PC-9 (cell line): ENCODE results near the gene SUPV3L1.

ENCODE experiments used
- EZH2 ChIP-seq: fragments of 200-600 bp; sonication (generic); IDR thresholded peaks from 2 replicates; pipeline ENCODE4 v1.8.0; 2017; ENCODE audit warnings: antibody characterized with exemption, low read depth
- TF ChIP-seq, protein P1 (sequence below): fragments of 200-600 bp; sonication (generic); conservative IDR thresholded peaks from 2 replicates; pipeline ENCODE4 v1.6.1; 2017; ENCODE audit warnings: mixed run types, antibody characterized with exemption, mild to moderate bottlenecking, moderate library complexity

- TF ChIP-seq, protein P1, sequence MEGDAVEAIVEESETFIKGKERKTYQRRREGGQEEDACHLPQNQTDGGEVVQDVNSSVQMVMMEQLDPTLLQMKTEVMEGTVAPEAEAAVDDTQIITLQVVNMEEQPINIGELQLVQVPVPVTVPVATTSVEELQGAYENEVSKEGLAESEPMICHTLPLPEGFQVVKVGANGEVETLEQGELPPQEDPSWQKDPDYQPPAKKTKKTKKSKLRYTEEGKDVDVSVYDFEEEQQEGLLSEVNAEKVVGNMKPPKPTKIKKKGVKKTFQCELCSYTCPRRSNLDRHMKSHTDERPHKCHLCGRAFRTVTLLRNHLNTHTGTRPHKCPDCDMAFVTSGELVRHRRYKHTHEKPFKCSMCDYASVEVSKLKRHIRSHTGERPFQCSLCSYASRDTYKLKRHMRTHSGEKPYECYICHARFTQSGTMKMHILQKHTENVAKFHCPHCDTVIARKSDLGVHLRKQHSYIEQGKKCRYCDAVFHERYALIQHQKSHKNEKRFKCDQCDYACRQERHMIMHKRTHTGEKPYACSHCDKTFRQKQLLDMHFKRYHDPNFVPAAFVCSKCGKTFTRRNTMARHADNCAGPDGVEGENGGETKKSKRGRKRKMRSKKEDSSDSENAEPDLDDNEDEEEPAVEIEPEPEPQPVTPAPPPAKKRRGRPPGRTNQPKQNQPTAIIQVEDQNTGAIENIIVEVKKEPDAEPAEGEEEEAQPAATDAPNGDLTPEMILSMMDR, result no peak
- TF ChIP-seq EZH2, result no peak
Measured at GRCh38 chr10:69246036-69246435, 66.0 kb downstream of the SUPV3L1 start.
